ENCODE results near the gene SERPINA12. TPM values are rescaled to one million over a fixed set of nuclear protein-coding genes. Genes with fewer than 3 reads are reported as not detected.

SERPINA12 gene
- total RNA-seq, 1 donor from 2014 or later, result not detected

GRCh38 chr14:94446126-94446525, 63.1 kb downstream of the SERPINA12 start:
- peaks cover 4% of the 10 kb centered on the region for H3K9me3 Mint-ChIP-seq (ENCODE audit: unreplicated experiment)
- Histone ChIP-seq H3K9ac (ENCODE audit: low read length) (no peak overlapping the region), H3K4me2 (ENCODE audit: low read length) (no peak overlapping the region), H2AFZ (ENCODE audit: low read depth, low read length) (no peak overlapping the region), H3K27me3 (ENCODE audit: insufficient read depth, low read length) (peaks cover 4% of the 10 kb centered on the region), H4K20me1 (ENCODE audit: insufficient read depth, low read length) (no peaks in the 10 kb centered on the region), H3K4me3 (ENCODE audit: insufficient read depth, low read depth, low read length) (no peak overlapping the region), H3K79me2 (ENCODE audit: insufficient read depth, low read length) (no peaks in the 10 kb centered on the region), H3K9me3 (ENCODE audit: insufficient read depth, low read depth, low read length) (no peaks in the 10 kb centered on the region), H3K4me1 (ENCODE audit: insufficient read depth, low read length) (no peaks in the 10 kb centered on the region), H3K36me3 (ENCODE audit: insufficient read depth, low read length) (no peaks in the 10 kb centered on the region), H3K27ac (ENCODE audit: low read depth, low read length) (no peak overlapping the region)
- TF ChIP-seq EZH2 (IDR thresholded peaks at IDR 0.05; ENCODE audit: insufficient read depth, low read length), result no peak
- no peak for TF ChIP-seq CTCF (IDR thresholded peaks at IDR 0.05; ENCODE audit: insufficient read depth, low read depth, low read length)
- H3K36me3 Mint-ChIP-seq (ENCODE audit: low read depth, unreplicated experiment), result no peaks in the 10 kb centered on the region
- H3K4me3 Mint-ChIP-seq (ENCODE audit: unreplicated experiment), result no peak overlapping the region
- DNase-seq (ENCODE audit: low read depth) (no peak), FAIRE-seq (no peak)
- no peak overlapping the region for H3K27ac Mint-ChIP-seq (ENCODE audit: unreplicated experiment)
- H3K27me3 Mint-ChIP-seq (ENCODE audit: low read depth, unreplicated experiment), result peaks cover 49% of the 10 kb centered on the region
- no peaks in the 10 kb centered on the region for H3K4me1 Mint-ChIP-seq (ENCODE audit: low read depth, unreplicated experiment)

GRCh38 chr14:94445003-94445402, 64.3 kb downstream of the SERPINA12 start:
- Histone ChIP-seq H3K79me2 (ENCODE audit: insufficient read depth, low read length) (no peaks in the 10 kb centered on the region), H3K27ac (ENCODE audit: low read depth, low read length) (no peak overlapping the region), H3K9me3 (ENCODE audit: insufficient read depth, low read depth, low read length) (no peaks in the 10 kb centered on the region), H2AFZ (ENCODE audit: low read depth, low read length) (no peak overlapping the region), H3K4me2 (ENCODE audit: low read length) (no peak overlapping the region), H4K20me1 (ENCODE audit: insufficient read depth, low read length) (no peaks in the 10 kb centered on the region), H3K9ac (ENCODE audit: low read length) (no peak overlapping the region), H3K27me3 (ENCODE audit: insufficient read depth, low read length) (no peaks in the 10 kb centered on the region), H3K4me3 (ENCODE audit: insufficient read depth, low read depth, low read length) (no peak overlapping the region), H3K36me3 (ENCODE audit: insufficient read depth, low read length) (no peaks in the 10 kb centered on the region), H3K4me1 (ENCODE audit: insufficient read depth, low read length) (no peaks in the 10 kb centered on the region)
- FAIRE-seq (no peak), DNase-seq (ENCODE audit: low read depth) (no peak)
- Mint-ChIP-seq H3K4me1 (ENCODE audit: low read depth, unreplicated experiment) (no peaks in the 10 kb centered on the region), H3K27me3 (ENCODE audit: low read depth, unreplicated experiment) (peaks cover 41% of the 10 kb centered on the region), H3K9me3 (ENCODE audit: unreplicated experiment) (peaks cover 2% of the 10 kb centered on the region), H3K36me3 (ENCODE audit: low read depth, unreplicated experiment) (no peaks in the 10 kb centered on the region), H3K4me3 (ENCODE audit: unreplicated experiment) (no peak overlapping the region), H3K27ac (ENCODE audit: unreplicated experiment) (no peak overlapping the region)
- no peak for TF ChIP-seq CTCF (IDR thresholded peaks at IDR 0.05; ENCODE audit: insufficient read depth, low read depth, low read length)
- TF ChIP-seq EZH2 (IDR thresholded peaks at IDR 0.05; ENCODE audit: insufficient read depth, low read length), result no peak

GRCh38 chr14:94441531-94442205, 67.6 kb downstream of the SERPINA12 start:
- Mint-ChIP-seq H3K36me3 (ENCODE audit: low read depth, unreplicated experiment) (no peaks in the 10 kb centered on the region), H3K27me3 (ENCODE audit: low read depth, unreplicated experiment) (peaks cover 26% of the 10 kb centered on the region), H3K4me1 (ENCODE audit: low read depth, unreplicated experiment) (no peaks in the 10 kb centered on the region), H3K4me3 (ENCODE audit: unreplicated experiment) (no peak overlapping the region), H3K9me3 (ENCODE audit: unreplicated experiment) (no peaks in the 10 kb centered on the region), H3K27ac (ENCODE audit: unreplicated experiment) (no peak overlapping the region)
- H3K36me3 ChIP-seq (ENCODE audit: insufficient read depth, low read length), result no peaks in the 10 kb centered on the region
- no peaks in the 10 kb centered on the region for H3K27me3 ChIP-seq (ENCODE audit: insufficient read depth, low read length)
- DNase-seq (ENCODE audit: low read depth), result no peak
- FAIRE-seq, result no peak
- TF ChIP-seq EZH2 (IDR thresholded peaks at IDR 0.05; ENCODE audit: insufficient read depth, low read length) (no peak), CTCF (IDR thresholded peaks at IDR 0.05; ENCODE audit: insufficient read depth, low read depth, low read length) (no peak)
- H3K4me1 ChIP-seq (ENCODE audit: insufficient read depth, low read length), result no peaks in the 10 kb centered on the region
- H3K79me2 ChIP-seq (ENCODE audit: insufficient read depth, low read length), result no peaks in the 10 kb centered on the region
- H3K9ac ChIP-seq (ENCODE audit: low read length), result no peak overlapping the region
- no peak overlapping the region for H2AFZ ChIP-seq (ENCODE audit: low read depth, low read length)
- no peak overlapping the region for H3K27ac ChIP-seq (ENCODE audit: low read depth, low read length)
- H3K9me3 ChIP-seq (ENCODE audit: insufficient read depth, low read depth, low read length), result no peaks in the 10 kb centered on the region
- H4K20me1 ChIP-seq (ENCODE audit: insufficient read depth, low read length), result no peaks in the 10 kb centered on the region
- no peak overlapping the region for H3K4me3 ChIP-seq (ENCODE audit: insufficient read depth, low read depth, low read length)
- no peak overlapping the region for H3K4me2 ChIP-seq (ENCODE audit: low read length)
